Measurements from ENCODE around the gene AP1M2. TPM values are rescaled to one million over a fixed set of nuclear protein-coding genes. Genes with fewer than 3 reads are reported as not detected.

The AP1M2 gene
- polyA plus RNA-seq, 1 donor (not counting 4 experiments of a cell fraction or from before 2014, with no cell fraction given) = 83.1 TPM

- no peak for TF ChIP-seq CTCF (optimal IDR thresholded peaks at IDR 0.05 in 1 of 3, IDR thresholded peaks at IDR 0.05 in 1 of 3, conservative IDR thresholded peaks at IDR 0.05 in 1 of 3; ENCODE audit: extremely low read depth in 1 of 3, insufficient read depth in 2 of 3, low read length in 3 of 3)
- TF ChIP-seq EZH2 (IDR thresholded peaks at IDR 0.05; ENCODE audit: low read length) = no peak
- DNase-seq (ENCODE audit: low read depth, low spot score) (no peak), FAIRE-seq (peak; percentile 73)
- no peaks in the 10 kb centered on the region for H4K20me1 ChIP-seq (ENCODE audit: control insufficient read depth, extremely low read depth, insufficient read depth, low read length)
- H3K9me1 ChIP-seq (ENCODE audit: control insufficient read depth, extremely low read depth, insufficient read depth, low read length) = no peaks in the 10 kb centered on the region
- H3K27ac ChIP-seq (ENCODE audit: control insufficient read depth, insufficient read depth, low read length) = peak within 1 kb of the TSS; percentile 61
- peak within 1 kb of the TSS; percentile 20 for H2AFZ ChIP-seq (ENCODE audit: control insufficient read depth, low read length)
- peak within 1 kb of the TSS; percentile 85 for H3K4me2 ChIP-seq (ENCODE audit: control insufficient read depth, extremely low read depth, insufficient read depth, low read depth, low read length)
- peaks cover 29% of the 10 kb centered on the region for H3K79me2 ChIP-seq (ENCODE audit: control insufficient read depth, insufficient read depth, low read length)
- peaks cover 32% of the 10 kb centered on the region for H3K4me1 ChIP-seq (ENCODE audit: control insufficient read depth, extremely low read depth, insufficient read depth, low read length)
- no peaks in the 10 kb centered on the region for H3K27me3 ChIP-seq (ENCODE audit: control insufficient read depth, extremely low read depth, insufficient read depth, low read length)
- dilution Hi-C loops (cut with MboI; ENCODE audit: extremely low pct_ligation_motif_present, low sequenced_read_pairs) = no loop called here
- H3K36me3 ChIP-seq (ENCODE audit: control insufficient read depth in 2 of 2, extremely low read depth in 1 of 2, insufficient read depth in 2 of 2, low read length in 2 of 2) = peaks cover 6 to 10% of the 10 kb centered on the region in 2 experiments
- peak within 1 kb of the TSS; percentile 73 to 89 (median 85) for H3K4me3 ChIP-seq (ENCODE audit: control insufficient read depth in 2 of 3, extremely low read depth in 1 of 3, insufficient read depth in 2 of 3, low read depth in 1 of 3, low read length in 3 of 3)
- peak within 1 kb of the TSS; percentile 80 for H3K9ac ChIP-seq (ENCODE audit: control insufficient read depth, extremely low read depth, insufficient read depth, low read length)
- H3K9me3 ChIP-seq (ENCODE audit: control insufficient read depth, low read depth, low read length) = no peaks in the 10 kb centered on the region
Measured at GRCh38 chr19:10625003-10625761, 38.1 kb upstream of the AP1M2 start, which contains the start of gene SLC44A2. Gene SLC44A2 (plus strand): TSS chr19:10625553. CDS start chr19:10625634, 81 bp downstream.

GRCh38 chr19:10624585-10624984 lies 37.5 kb upstream of the AP1M2 start:
- H3K36me3 ChIP-seq (ENCODE audit: control insufficient read depth in 2 of 2, extremely low read depth in 1 of 2, insufficient read depth in 2 of 2, low read length in 2 of 2) = peaks cover 3 to 10% of the 10 kb centered on the region in 2 experiments
- H3K4me2 ChIP-seq (ENCODE audit: control insufficient read depth, extremely low read depth, insufficient read depth, low read depth, low read length) = peak overlapping the region; percentile 79
- H3K27me3 ChIP-seq (ENCODE audit: control insufficient read depth, extremely low read depth, insufficient read depth, low read length) = no peaks in the 10 kb centered on the region
- peaks cover 32% of the 10 kb centered on the region for H3K4me1 ChIP-seq (ENCODE audit: control insufficient read depth, extremely low read depth, insufficient read depth, low read length)
- peaks cover 29% of the 10 kb centered on the region for H3K79me2 ChIP-seq (ENCODE audit: control insufficient read depth, insufficient read depth, low read length)
- H3K9ac ChIP-seq (ENCODE audit: control insufficient read depth, extremely low read depth, insufficient read depth, low read length) = no peak overlapping the region
- dilution Hi-C loops (cut with MboI; ENCODE audit: extremely low pct_ligation_motif_present, low sequenced_read_pairs) = no loop called here
- no peaks in the 10 kb centered on the region for H3K9me1 ChIP-seq (ENCODE audit: control insufficient read depth, extremely low read depth, insufficient read depth, low read length)
- DNase-seq (ENCODE audit: low read depth, low spot score) (no peak), FAIRE-seq (no peak)
- H3K27ac ChIP-seq (ENCODE audit: control insufficient read depth, insufficient read depth, low read length) = no peak overlapping the region
- no peak for TF ChIP-seq EZH2 (IDR thresholded peaks at IDR 0.05; ENCODE audit: low read length)
- no peak for TF ChIP-seq CTCF (optimal IDR thresholded peaks at IDR 0.05 in 1 of 3, IDR thresholded peaks at IDR 0.05 in 1 of 3, conservative IDR thresholded peaks at IDR 0.05 in 1 of 3; ENCODE audit: extremely low read depth in 1 of 3, insufficient read depth in 2 of 3, low read length in 3 of 3)
- H3K9me3 ChIP-seq (ENCODE audit: control insufficient read depth, low read depth, low read length) = no peaks in the 10 kb centered on the region
- H4K20me1 ChIP-seq (ENCODE audit: control insufficient read depth, extremely low read depth, insufficient read depth, low read length) = no peaks in the 10 kb centered on the region
- H2AFZ ChIP-seq (ENCODE audit: control insufficient read depth, low read length) = no peak overlapping the region
- H3K4me3 ChIP-seq (ENCODE audit: control insufficient read depth in 2 of 3, extremely low read depth in 1 of 3, insufficient read depth in 2 of 3, low read depth in 1 of 3, low read length in 3 of 3) = no peak overlapping the region

Measured in keratinocyte (primary cell).